HCT116 (cell line): ENCODE measurements around the gene GLB1L. TPM values are rescaled to one million over a fixed set of nuclear protein-coding genes. Genes with fewer than 3 reads are reported as not detected.

ENCODE experiments used
- ATAC-seq: fragments of 200-7000 bp; cut with Tn5 transposase; 2 replicates; pipeline ENCODE4 v1.9.1; 2020; ENCODE audit warnings: mild to moderate bottlenecking, moderate library complexity
- Bru-seq: library from RNA; stranded (reverse); fragments of 400-500 nt; gene quantifications from one replicate; lab custom pipeline; 2021; lab: Mats Ljungman, UMichigan
- BruChase-seq, 2 experiments: library from RNA; stranded (reverse); fragments of 400-500 nt; gene quantifications; one replicate each; lab custom pipeline; 2021; lab: Mats Ljungman, UMichigan
- BruUV-seq: library from RNA; stranded (reverse); fragments of 400-500 nt; replicated peaks from 2 replicates; lab custom pipeline; 2021; lab: Mats Ljungman, UMichigan
- CTCF ChIA-PET: fragments of 300-600 bp; sonication (Branson Sonifier 250); formaldehyde crosslinking; loops from one replicate; lab custom pipeline; 2021; ENCODE audit warnings: antibody characterized with exemption; lab: Charles Lee
- POLR2A ChIA-PET: fragments of 300-600, 350-600 bp; sonication (Branson Sonifier 250); formaldehyde crosslinking; loops from one replicate; lab custom pipeline; 2021; ENCODE audit warnings: antibody characterized with exemption; lab: Charles Lee
- RAD21 ChIA-PET, 2 experiments: fragments of 300-600 bp; sonication (Branson Sonifier 250); formaldehyde crosslinking; loops; one replicate each; lab custom pipeline; 2023; ENCODE audit warnings: low total read pairs in 2 of 2; ENCODE audit not compliant: uncharacterized antibody in 2 of 2, unreplicated experiment in 2 of 2, low non-redundant PET in 1 of 2; lab: Charles Lee
- DNase-seq: peaks from one replicate; pipeline ENCODE4 v3.0.0-alpha.2; 2010; ENCODE audit warnings: low read depth, low spot score
- H2AFZ ChIP-seq: fragments of 200-600 bp; shearing (Covaris generic), sonication (generic); 2 replicates; pipeline ENCODE4 v1.6.1; 2017; ENCODE audit warnings: low read depth, mixed run types, mixed read lengths, antibody characterized with exemption, low read length; ENCODE audit not compliant: poor library complexity, severe bottlenecking
- H3K27ac ChIP-seq: 2 replicates; pipeline ENCODE4 v1.5.1; 2012; ENCODE audit warnings: low read depth, low read length
- H3K27me3 ChIP-seq: fragments of 200-600 bp; sonication (generic); 2 replicates; pipeline ENCODE4 v1.6.1; 2016; ENCODE audit warnings: mixed run types, low read length, mixed read lengths; ENCODE audit not compliant: insufficient read depth
- H3K36me3 ChIP-seq, 2 experiments: fragments of 200-500 bp in 1 of 2; fragments of 200-600 bp in 1 of 2; sonication (Bioruptor generic) in 1 of 2; sonication (generic) in 1 of 2; 2 replicates each; pipeline versions ENCODE4 v1.5.1 to v1.6.1; 2014 to 2016; ENCODE audit warnings: low read length in 2 of 2, inconsistent platforms in 1 of 2, mixed read lengths in 1 of 2, mixed run types in 1 of 2; ENCODE audit not compliant: insufficient read depth in 2 of 2, control insufficient read depth in 1 of 2
- H3K4me1 ChIP-seq, 2 experiments: fragments of 200-600 bp in 1 of 2; sonication (generic) in 1 of 2; 2 replicates each; pipeline versions ENCODE4 v1.5.1 to v1.6.1; 2012 to 2017; ENCODE audit warnings: low read length in 2 of 2, inconsistent platforms in 1 of 2, mild to moderate bottlenecking in 1 of 2, mixed read lengths in 1 of 2, mixed run types in 1 of 2, moderate library complexity in 1 of 2; ENCODE audit not compliant: insufficient read depth in 2 of 2, control insufficient read depth in 1 of 2
- H3K4me2 ChIP-seq: fragments of 200-600 bp; sonication (generic); 2 replicates; pipeline ENCODE4 v1.6.1; 2017; ENCODE audit warnings: mixed run types, low read length, mixed read lengths
- H3K4me3 ChIP-seq, 2 experiments: fragments of 200-600 bp in 1 of 2; sonication (generic) in 1 of 2; replicated peaks in 1 of 2; 2 replicates each; pipeline ENCODE4 v1.5.1; 2011 to 2016; ENCODE audit warnings: low read length in 2 of 2, control low read depth in 1 of 2, low read depth in 1 of 2, mild to moderate bottlenecking in 1 of 2, mixed read lengths in 1 of 2, mixed run types in 1 of 2
- H3K79me2 ChIP-seq: fragments of 200-600 bp; sonication (generic); 2 replicates; pipeline ENCODE4 v1.6.1; 2017; ENCODE audit warnings: mild to moderate bottlenecking, mixed run types, low read length, moderate library complexity, mixed read lengths; ENCODE audit not compliant: insufficient read depth
- H3K9ac ChIP-seq: fragments of 200-600 bp; sonication (generic); 2 replicates; pipeline ENCODE4 v1.6.1; 2016; ENCODE audit warnings: low read length, mixed read lengths
- H3K9me2 ChIP-seq: fragments of 200-600 bp; sonication (generic), shearing (Covaris generic); 2 replicates; pipeline ENCODE4 v1.6.1; 2017; ENCODE audit warnings: mixed run types, mild to moderate bottlenecking, moderate library complexity; ENCODE audit not compliant: insufficient read depth
- H3K9me3 ChIP-seq, 2 experiments: fragments of 200-500 bp in 1 of 2; fragments of 200-600 bp in 1 of 2; sonication (Bioruptor generic) in 1 of 2; sonication (generic) in 1 of 2; 2 replicates each; pipeline ENCODE4 v1.6.1; 2014 to 2017; ENCODE audit warnings: low read length in 2 of 2, mixed read lengths in 2 of 2, inconsistent platforms in 1 of 2, low read depth in 1 of 2, mild to moderate bottlenecking in 1 of 2, mixed run types in 1 of 2, moderate library complexity in 1 of 2; ENCODE audit not compliant: control insufficient read depth in 1 of 2, insufficient read depth in 1 of 2
- H4K20me1 ChIP-seq: fragments of 200-600 bp; sonication (generic), shearing (Covaris generic); 2 replicates; pipeline ENCODE4 v1.6.1; 2017; ENCODE audit warnings: mixed run types, mild to moderate bottlenecking, moderate library complexity; ENCODE audit not compliant: insufficient read depth
- EGR1 ChIP-seq: IDR thresholded peaks from 2 replicates; pipeline ENCODE4 v1.6.1; 2012; ENCODE audit warnings: low read depth
- MAX ChIP-seq: IDR thresholded peaks from 2 replicates; pipeline ENCODE4 v1.6.1; 2012
- POLR2A ChIP-seq: IDR thresholded peaks from 2 replicates; pipeline ENCODE4 v1.7.0; 2011; ENCODE audit warnings: borderline replicate concordance; ENCODE audit not compliant: insufficient read depth, insufficient read length; ENCODE audit errors: extremely low read depth
- POLR2AphosphoS5 ChIP-seq: IDR thresholded peaks from 2 replicates; pipeline ENCODE4 v1.6.1; 2011; ENCODE audit warnings: mild to moderate bottlenecking, low read depth, low read length, moderate library complexity
- SIN3A ChIP-seq: IDR thresholded peaks from 2 replicates; pipeline ENCODE4 v1.6.1; 2012; ENCODE audit warnings: low read depth
- SRF ChIP-seq: IDR thresholded peaks from 2 replicates; pipeline ENCODE4 v1.6.1; 2012; ENCODE audit warnings: low read depth
- YY1 ChIP-seq: IDR thresholded peaks from 2 replicates; pipeline ENCODE4 v1.6.1; 2011; ENCODE audit warnings: low read length, low read depth, moderate library complexity, mild to moderate bottlenecking; ENCODE audit not compliant: insufficient replicate concordance; ENCODE audit errors: extremely low read depth
- ZBTB33 ChIP-seq: IDR thresholded peaks from 2 replicates; pipeline ENCODE4 v1.6.1; 2011; ENCODE audit warnings: mild to moderate bottlenecking, low read length, moderate library complexity; ENCODE audit not compliant: insufficient replicate concordance; ENCODE audit errors: extremely low read depth
- ZFX ChIP-seq: fragments of 450-650 bp; IDR thresholded peaks from 2 replicates; pipeline ENCODE4 v1.6.1; 2017
- intact Hi-C: fragments of 100-400 bp; cut with micrococcal nuclease; formaldehyde crosslinking; loops from 2 replicates; pipeline ENCODE4 v1.10.0; 2022
- long read RNA-seq: library from polyadenylated mRNA; unstranded; transcript quantifications from one replicate; pipeline ENCODE4 v2.0.0, GENCODE V29; 2021; ENCODE audit not compliant: unreplicated experiment
- polyA plus RNA-seq: library from polyadenylated mRNA; unstranded; fragments of >200 nt; gene quantifications from 2 replicates; pipeline ENCODE4 v1.2.1, GENCODE V29; 2012; ENCODE audit warnings: missing spikeins
- total RNA-seq: library from RNA; stranded (reverse); gene quantifications from one replicate; pipeline ENCODE4 v1.2.1, GENCODE V29; 2021; ENCODE audit not compliant: unreplicated experiment

GLB1L gene
- total RNA-seq: 6.6 TPM
- polyA plus RNA-seq: 2.4 and 4.6 TPM in 2 replicates
- Bru-seq, nascent RNA: percentile 43 among the genes with signal in this experiment
- BruChase-seq, experiment 1, labeled RNA remaining after a 6-hour chase: percentile 45 among the genes with signal in this experiment
- BruChase-seq, experiment 2, labeled RNA remaining after a 2-hour chase: percentile 48 among the genes with signal in this experiment
- long read RNA-seq, partial matches to known transcripts: 1 of 8 reads
- long read RNA-seq, other reads (novel, unspliced or antisense): 1 of 8 reads

GRCh38 chr2:219245148-219245898, at the start of gene GLB1L, which contains the start of gene STK16:
Gene GLB1L (minus strand): TSS chr2:219245444. CDS start chr2:219243573, 1,871 bp downstream.
Gene STK16 (plus strand): TSS chr2:219245479. CDS start chr2:219246000, 521 bp downstream.
- BruUV-seq: TSS peak; percentile 77
- no peak for TF ChIP-seq SRF
- no peak for TF ChIP-seq MAX
- TF ChIP-seq ZFX: peak; percentile 91; the same call in 1 of the 2 replicates
- TF ChIP-seq POLR2A: peak; percentile 72
- TF ChIP-seq EGR1: no peak
- TF ChIP-seq ZBTB33: peak; percentile 25
- no peak for TF ChIP-seq SIN3A
- peak; percentile 94 for TF ChIP-seq POLR2AphosphoS5
- peak; percentile 38 for TF ChIP-seq YY1
- Histone ChIP-seq H3K36me3 (peaks cover 0 to 5% of the 10 kb centered on the region in 2 experiments; a peak in 2 of 4 replicates), H3K4me1 (peaks cover 27 to 39% of the 10 kb centered on the region in 2 experiments), H3K27ac (peak within 1 kb of the TSS; percentile 79), H3K4me2 (peak within 1 kb of the TSS; percentile 87), H3K79me2 (peaks cover 14% of the 10 kb centered on the region; the same call in 1 of the 2 replicates), H3K4me3 (peak within 1 kb of the TSS; percentile 80 to 96), H3K9ac (peak within 1 kb of the TSS; percentile 82), H4K20me1 (no peaks in the 10 kb centered on the region), H3K27me3 (no peaks in the 10 kb centered on the region), H3K9me3 (no peaks in the 10 kb centered on the region), H3K9me2 (no peaks in the 10 kb centered on the region), H2AFZ (peak within 1 kb of the TSS; percentile 17)
- ChIA-PET CTCF (interaction anchor here (0.6 to 2.6 kb wide), 4 partner anchors 34 to 598 kb away, joined by 3 to 19 read pairs (median 3); partner anchors contain the start of gene DNAJB2), RAD21 (no interaction called here), POLR2A (interaction anchor here (0.8 to 2.5 kb wide), 4 partner anchors 9 to 29 kb away, joined by 3 to 8 read pairs (median 7); partner anchors contain the start of genes ANKZF1, ATG9A and TUBA4A)
- intact Hi-C loops: no loop called here
- DNase-seq (peak; percentile 83), ATAC-seq (peak; percentile 90)
